ENCODE data around the gene DDX5. TPM values are rescaled to one million over a fixed set of nuclear protein-coding genes. Genes with fewer than 3 reads are reported as not detected.

Gene DDX5
- total and polyA plus RNA-seq, 2 of the 4 experiments (the other 2 are of a cell fraction), result 253 to 781 TPM

- Histone ChIP-seq H3K23ac (ENCODE audit: low read depth, low read length) (no peak overlapping the region), H3K4me1 (ENCODE audit: control insufficient read depth, insufficient read depth, low read length) (peaks cover 2% of the 10 kb centered on the region; the same call in 1 of the 2 replicates), H2BK15ac (ENCODE audit: low read depth, low read length) (no peak overlapping the region), H3K79me1 (ENCODE audit: low read depth in 1 of 2, low read length in 2 of 2) (peaks cover 25 to 56% of the 10 kb centered on the region in 2 experiments), H2BK5ac (ENCODE audit: low read depth, low read length, poor library complexity, severe bottlenecking) (no peak overlapping the region), H2BK120ac (ENCODE audit: low read depth, low read length) (no peak overlapping the region), H4K91ac (ENCODE audit: insufficient read depth, low read depth, low read length) (no peak overlapping the region), H3K9ac (ENCODE audit: low read depth, low read length) (no peak overlapping the region), H3K4me2 (ENCODE audit: low read depth, low read length) (no peak overlapping the region), H4K20me1 (ENCODE audit: insufficient read depth, low read length) (peaks cover 84% of the 10 kb centered on the region), H2BK20ac (ENCODE audit: low read depth, low read length) (no peak overlapping the region), H3K4ac (ENCODE audit: low read depth, low read length) (no peak overlapping the region), H3K36me3 (ENCODE audit: control insufficient read depth, insufficient read depth, low read length) (peaks cover 52% of the 10 kb centered on the region), H3K9me1 (ENCODE audit: insufficient read depth, low read length) (peaks cover 3% of the 10 kb centered on the region; the same call in 1 of the 2 replicates), H2AK9ac (replicated peaks; ENCODE audit: low read depth, low read length, poor library complexity) (no peak overlapping the region), H3K56ac (ENCODE audit: extremely low read depth, insufficient read depth, low read length) (no peak overlapping the region), H3K27me3 (ENCODE audit: control insufficient read depth, insufficient read depth, low read length) (no peaks in the 10 kb centered on the region), H3K4me3 (ENCODE audit: insufficient read depth, low read depth, low read length) (no peak overlapping the region), H3K27ac (ENCODE audit: insufficient read depth, low read length) (no peak overlapping the region), H3K9me3 (ENCODE audit: control insufficient read depth, insufficient read depth, low read length) (no peaks in the 10 kb centered on the region), H3K14ac (replicated peaks; ENCODE audit: low read depth, low read length) (no peak overlapping the region), H2AK5ac (ENCODE audit: low read depth, low read length) (no peak overlapping the region), H3K18ac (ENCODE audit: low read depth, low read length) (no peak overlapping the region), H4K5ac (ENCODE audit: low read depth, low read length) (no peak overlapping the region), H2AFZ (replicated peaks; ENCODE audit: low read length, poor library complexity) (no peak overlapping the region), H4K8ac (ENCODE audit: low read depth in 2 of 2, low read length in 2 of 2) (no peak overlapping the region)
- no peak for ATAC-seq (ENCODE audit: low read depth)
- intact Hi-C loops (cut with micrococcal nuclease) (no loop called here), in situ Hi-C loops (cut with MboI; ENCODE audit: low sequenced_read_pairs) (no loop called here), dilution Hi-C loops (cut with HindIII; ENCODE audit: low sequenced_read_pairs, unreplicated experiment) (no loop called here)
- ChIA-PET CTCF (no interaction called here), POLR2A (ENCODE audit: unreplicated experiment) (no interaction called here)
- DNase-seq, result no peak
- BruUV-seq (replicated peaks), result no TSS peak
- WGBS, 2 experiments (ENCODE audit: extremely low coverage in 2 of 2, insufficient read length in 1 of 2), result 90% methylated on average over 2 of the region's 11 CpGs; no CpG with 5 or more reads in 1 of the 2 experiments
- TF ChIP-seq RCOR1 (IDR thresholded peaks at IDR 0.05; ENCODE audit: insufficient replicate concordance, low read length), result no peak
Observed at GRCh38 chr17:64500862-64501765, 5.0 kb downstream of the DDX5 start.

Data from IMR-90 (cell line).